CD8-positive, alpha-beta memory T cell (primary cell): ENCODE measurements around the gene MAP3K4. TPM values are rescaled to one million over a fixed set of nuclear protein-coding genes. Genes with fewer than 3 reads are reported as not detected.

ENCODE experiments used
- CTCF ChIA-PET: fragments of 350-600 bp; sonication (Branson Sonifier 250); formaldehyde crosslinking; loops from one replicate; lab custom pipeline; 2021; ENCODE audit warnings: antibody characterized with exemption; lab: Charles Lee
- POLR2A ChIA-PET: fragments of 350-600 bp; sonication (Branson Sonifier 250); formaldehyde crosslinking; loops from one replicate; lab custom pipeline; 2021; ENCODE audit warnings: antibody characterized with exemption; lab: Charles Lee
- DNase-seq, 5 donors: peaks; one replicate each; pipeline versions ENCODE4 v3.0.0 to v3.0.0-alpha.2; 2020 to 2022; ENCODE audit warnings: mixed read lengths in 1 of 5
- H3K27ac ChIP-seq: one replicate; pipeline ENCODE4 v1.7.0; 2013; ENCODE audit warnings: low read depth, mild to moderate bottlenecking, low read length, moderate library complexity
- H3K27me3 ChIP-seq: 2 replicates; pipeline ENCODE4 v1.7.0; 2013; ENCODE audit warnings: low read length, mild to moderate bottlenecking; ENCODE audit not compliant: insufficient read depth, poor library complexity, severe bottlenecking
- H3K36me3 ChIP-seq: 2 replicates; pipeline ENCODE4 v1.7.0; 2013; ENCODE audit warnings: mild to moderate bottlenecking, low read length, moderate library complexity; ENCODE audit not compliant: insufficient read depth
- H3K4me1 ChIP-seq: 2 replicates; pipeline ENCODE4 v1.7.0; 2013; ENCODE audit warnings: mild to moderate bottlenecking, low read length, moderate library complexity; ENCODE audit not compliant: insufficient read depth
- H3K4me3 ChIP-seq: 2 replicates; pipeline ENCODE4 v1.7.0; 2013; ENCODE audit warnings: mild to moderate bottlenecking, low read length
- H3K9me3 ChIP-seq: 2 replicates; pipeline ENCODE4 v1.7.0; 2013; ENCODE audit warnings: mild to moderate bottlenecking, low read length
- H3K27ac Mint-ChIP-seq, 8 donors: one replicate each; pipeline ENCODE4 v1.8.0; 2020 to 2021; ENCODE audit warnings: mixed read lengths in 8 of 8, mild to moderate bottlenecking in 6 of 8, inconsistent platforms in 3 of 8, moderate library complexity in 3 of 8
- H3K27me3 Mint-ChIP-seq, 2 donors: one replicate each; pipeline ENCODE4 v1.8.0; 2020 to 2021; ENCODE audit warnings: mixed read lengths in 2 of 2, mild to moderate bottlenecking in 1 of 2, moderate library complexity in 1 of 2
- H3K36me3 Mint-ChIP-seq, 3 donors: one replicate each; pipeline ENCODE4 v1.8.0; 2020 to 2021; ENCODE audit warnings: mixed read lengths in 3 of 3, inconsistent platforms in 1 of 3, mild to moderate bottlenecking in 1 of 3
- H3K4me1 Mint-ChIP-seq, 3 donors: one replicate each; pipeline ENCODE4 v1.8.0; 2020 to 2021; ENCODE audit warnings: mixed read lengths in 3 of 3, inconsistent platforms in 1 of 3, mild to moderate bottlenecking in 1 of 3
- H3K4me3 Mint-ChIP-seq, 7 donors: one replicate each; pipeline ENCODE4 v1.8.0; 2020 to 2021; ENCODE audit warnings: mixed read lengths in 7 of 7, mild to moderate bottlenecking in 6 of 7, moderate library complexity in 4 of 7, inconsistent platforms in 2 of 7
- H3K9me3 Mint-ChIP-seq, 5 donors: one replicate each; pipeline ENCODE4 v1.8.0; 2020 to 2022; ENCODE audit warnings: mixed read lengths in 5 of 5, mild to moderate bottlenecking in 3 of 5, moderate library complexity in 2 of 5, inconsistent platforms in 1 of 5
- polyA plus RNA-seq: library from polyadenylated mRNA; unstranded; fragments of 300-500 nt; fragmentation: Illumina TruSeq; gene quantifications from one replicate; pipeline ENCODE4 v1.2.3, GENCODE V29; 2021
- total RNA-seq, 2 experiments: library from RNA; stranded (reverse); gene quantifications; one replicate each; pipeline ENCODE4 v1.2.3, GENCODE V29; 2021

Gene MAP3K4
- total and polyA plus RNA-seq, 3 experiments from 2014 or later = 13.0 to 46.2 (median 43.5) TPM

DNA sequence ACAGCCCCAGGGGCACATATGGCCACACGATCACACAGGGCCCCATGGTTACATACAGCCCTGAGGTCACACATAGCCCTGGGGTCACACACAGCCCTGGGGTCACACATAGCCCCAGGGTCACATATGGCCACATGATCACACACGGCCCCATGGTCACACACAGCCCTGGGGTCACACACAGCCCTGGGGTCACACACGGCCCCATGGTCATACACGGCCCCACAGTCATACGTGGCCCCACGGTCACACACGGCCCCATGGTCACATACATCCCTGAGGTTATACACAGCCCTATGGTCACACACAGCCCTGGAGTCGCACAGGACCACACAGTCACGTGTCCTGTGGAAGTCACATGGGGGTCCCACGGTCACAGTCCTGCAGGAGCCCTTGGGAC, 162.2 kb downstream of the MAP3K4 start:
- Histone ChIP-seq H3K27me3 (no peaks in the 10 kb centered on the region), H3K36me3 (no peaks in the 10 kb centered on the region), H3K4me3 (no peak overlapping the region), H3K4me1 (no peaks in the 10 kb centered on the region), H3K27ac (no peak overlapping the region), H3K9me3 (no peaks in the 10 kb centered on the region)
- Mint-ChIP-seq H3K4me1 (no peaks in the 10 kb centered on the region), H3K27me3 (peaks cover 0 to 2% of the 10 kb centered on the region in 2 donors), H3K4me3 (no peak overlapping the region), H3K36me3 (peaks cover 9 to 16% (median 14%) of the 10 kb centered on the region in 3 donors), H3K9me3 (peaks cover 0 to 4% (median 0%) of the 10 kb centered on the region in 5 donors), H3K27ac (peak overlapping the region in 1 of 8 donors; percentile 32)
- no peak for DNase-seq
- ChIA-PET CTCF (no interaction called here), POLR2A (no interaction called here)

DNA sequence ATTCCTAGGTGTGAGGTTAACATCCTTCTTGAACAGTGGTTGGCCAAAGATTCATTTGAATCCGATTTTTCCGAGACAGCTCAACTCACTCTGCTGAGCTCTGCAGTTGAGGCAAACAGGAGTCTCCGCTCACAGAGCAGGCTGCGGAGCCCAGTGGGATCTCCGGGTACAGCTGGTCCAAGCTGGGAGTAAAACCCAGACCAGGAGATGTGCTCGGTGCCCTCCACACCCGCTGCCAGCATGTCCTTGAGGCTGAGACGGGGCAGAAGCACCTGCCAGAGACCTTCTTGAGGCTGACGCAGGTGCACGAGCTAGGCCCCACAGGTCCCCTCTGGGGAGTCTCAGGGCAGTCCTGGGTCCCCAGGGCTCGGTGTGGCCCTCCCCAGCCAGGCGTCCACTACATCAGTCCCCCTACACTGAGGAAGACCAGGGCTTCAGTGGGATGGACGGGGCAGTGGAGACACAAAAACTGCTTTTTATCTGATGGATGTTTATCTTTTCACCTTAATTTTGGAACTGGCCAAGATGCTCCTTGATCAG, 163.3 kb downstream of the MAP3K4 start:
- CTCF ChIA-PET = interaction anchor here (0.9 kb wide), 1 partner anchor 216 kb away, joined by 3 read pairs; no protein-coding TSS in a partner anchor
- POLR2A ChIA-PET = no interaction called here
- Mint-ChIP-seq H3K36me3 (peaks cover 9 to 16% (median 14%) of the 10 kb centered on the region in 3 donors), H3K9me3 (peaks cover 0 to 4% (median 0%) of the 10 kb centered on the region in 5 donors), H3K4me3 (no peak overlapping the region), H3K27me3 (peaks cover 0 to 2% of the 10 kb centered on the region in 2 donors), H3K27ac (peak overlapping the region in 1 of 8 donors; percentile 64), H3K4me1 (no peaks in the 10 kb centered on the region)
- Histone ChIP-seq H3K4me3 (no peak overlapping the region), H3K4me1 (no peaks in the 10 kb centered on the region), H3K9me3 (no peaks in the 10 kb centered on the region), H3K36me3 (no peaks in the 10 kb centered on the region), H3K27ac (no peak overlapping the region), H3K27me3 (no peaks in the 10 kb centered on the region)
- DNase-seq = no peak

DNA sequence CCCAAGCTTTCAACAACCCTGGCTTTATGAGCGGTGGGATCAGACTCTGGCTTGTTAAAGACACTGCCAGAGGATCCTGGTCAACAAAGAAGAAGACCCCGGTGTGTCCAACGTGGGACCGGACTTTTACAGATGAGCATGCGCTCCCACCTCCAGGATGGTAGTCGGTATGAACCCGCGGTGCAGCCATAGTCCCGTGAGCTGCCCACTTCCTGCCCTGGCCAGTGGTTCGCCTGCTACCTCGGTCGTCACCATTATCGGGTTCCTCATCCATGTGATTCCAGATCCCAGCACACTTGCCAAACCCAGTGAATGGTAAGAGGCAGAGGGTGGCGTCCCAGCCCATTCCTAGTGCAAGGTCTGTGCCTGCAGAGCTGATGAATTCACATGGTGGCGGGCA, 169.6 kb downstream of the MAP3K4 start:
- H3K9me3 ChIP-seq = no peaks in the 10 kb centered on the region
- Mint-ChIP-seq H3K9me3 (peaks cover 0 to 4% (median 0%) of the 10 kb centered on the region in 5 donors), H3K27me3 (peaks cover 0 to 2% of the 10 kb centered on the region in 2 donors), H3K27ac (no peak overlapping the region), H3K4me3 (no peak overlapping the region), H3K36me3 (peaks cover 20 to 29% (median 20%) of the 10 kb centered on the region in 3 donors), H3K4me1 (no peaks in the 10 kb centered on the region)
- POLR2A ChIA-PET = no interaction called here
- no peak for DNase-seq
- no peaks in the 10 kb centered on the region for H3K27me3 ChIP-seq
- no peaks in the 10 kb centered on the region for H3K4me1 ChIP-seq
- no peak overlapping the region for H3K27ac ChIP-seq
- CTCF ChIA-PET = no interaction called here
- no peaks in the 10 kb centered on the region for H3K36me3 ChIP-seq
- no peak overlapping the region for H3K4me3 ChIP-seq

DNA sequence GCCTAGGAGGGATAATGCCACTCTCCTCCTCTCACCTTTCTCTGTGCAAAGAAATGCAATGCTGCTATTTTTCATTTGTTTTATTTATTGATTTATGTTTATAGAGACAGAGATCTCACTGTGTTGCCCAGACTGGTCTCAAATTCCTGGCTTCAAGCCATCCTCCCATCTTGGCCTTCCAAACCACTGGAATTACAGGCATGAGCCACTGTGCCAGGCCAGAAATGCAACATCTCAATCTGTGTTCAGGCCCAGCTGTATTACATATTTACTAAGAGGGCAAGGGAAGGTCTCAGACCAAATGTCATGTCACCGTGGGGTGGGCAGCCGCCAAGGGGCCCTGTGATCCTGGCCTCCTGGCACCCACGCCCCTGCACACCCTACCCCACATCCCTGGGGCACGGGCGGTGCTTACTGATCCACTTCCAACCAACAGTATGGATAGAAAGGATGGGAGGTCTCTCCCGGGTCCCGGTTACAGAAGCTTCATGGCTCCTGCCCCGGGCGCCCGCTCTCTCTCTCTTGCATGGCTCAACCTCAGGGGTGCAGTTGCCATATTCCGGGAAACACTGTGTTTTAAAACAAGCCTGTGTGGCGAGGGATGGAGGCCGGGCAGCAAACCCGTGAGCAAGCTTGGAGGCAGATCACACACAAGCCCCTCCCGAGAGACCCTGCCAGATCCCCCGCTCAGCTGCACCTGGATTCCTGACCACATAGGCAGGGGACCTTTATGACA, 170.5 kb downstream of the MAP3K4 start:
- POLR2A ChIA-PET = no interaction called here
- DNase-seq = no peak
- Histone ChIP-seq H3K4me1 (no peaks in the 10 kb centered on the region), H3K27ac (no peak overlapping the region), H3K9me3 (no peaks in the 10 kb centered on the region), H3K27me3 (no peaks in the 10 kb centered on the region), H3K4me3 (no peak overlapping the region), H3K36me3 (no peaks in the 10 kb centered on the region)
- Mint-ChIP-seq H3K36me3 (peaks cover 17 to 25% (median 20%) of the 10 kb centered on the region in 3 donors), H3K27me3 (peaks cover 0 to 2% of the 10 kb centered on the region in 2 donors), H3K4me1 (no peaks in the 10 kb centered on the region), H3K9me3 (peaks cover 0 to 2% (median 0%) of the 10 kb centered on the region in 5 donors), H3K4me3 (no peak overlapping the region), H3K27ac (peak overlapping the region in 1 of 8 donors; percentile 40)
- CTCF ChIA-PET = no interaction called here

DNA sequence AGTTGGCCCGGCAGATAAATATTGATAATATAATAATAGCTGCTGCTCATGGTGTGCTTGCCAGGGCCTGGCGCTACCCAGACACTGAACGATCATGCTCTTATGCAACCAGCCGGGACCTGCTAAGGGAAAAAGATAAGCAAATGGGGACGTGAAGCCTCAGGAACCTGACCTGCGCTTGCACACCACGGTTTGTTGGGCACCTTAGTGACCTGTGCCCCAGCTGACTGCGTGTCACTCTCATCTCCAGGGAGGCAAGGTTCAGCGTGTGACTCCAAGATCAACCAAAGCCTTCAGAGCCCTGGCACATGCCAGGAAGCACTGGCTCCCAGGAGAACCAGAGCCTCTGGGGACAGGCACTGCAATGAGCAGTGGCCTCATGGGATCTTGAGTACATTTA, 171.2 kb downstream of the MAP3K4 start:
- Histone ChIP-seq H3K27me3 (no peaks in the 10 kb centered on the region), H3K4me1 (no peaks in the 10 kb centered on the region), H3K36me3 (no peaks in the 10 kb centered on the region), H3K9me3 (no peaks in the 10 kb centered on the region), H3K4me3 (no peak overlapping the region), H3K27ac (no peak overlapping the region)
- ChIA-PET POLR2A (no interaction called here), CTCF (no interaction called here)
- Mint-ChIP-seq H3K4me3 (no peak overlapping the region), H3K9me3 (peaks cover 0 to under 1% (median 0%) of the 10 kb centered on the region in 5 donors), H3K27ac (no peak overlapping the region), H3K4me1 (no peaks in the 10 kb centered on the region), H3K36me3 (peaks cover 16 to 20% (median 20%) of the 10 kb centered on the region in 3 donors), H3K27me3 (peaks cover 0 to 2% of the 10 kb centered on the region in 2 donors)
- no peak for DNase-seq

DNA sequence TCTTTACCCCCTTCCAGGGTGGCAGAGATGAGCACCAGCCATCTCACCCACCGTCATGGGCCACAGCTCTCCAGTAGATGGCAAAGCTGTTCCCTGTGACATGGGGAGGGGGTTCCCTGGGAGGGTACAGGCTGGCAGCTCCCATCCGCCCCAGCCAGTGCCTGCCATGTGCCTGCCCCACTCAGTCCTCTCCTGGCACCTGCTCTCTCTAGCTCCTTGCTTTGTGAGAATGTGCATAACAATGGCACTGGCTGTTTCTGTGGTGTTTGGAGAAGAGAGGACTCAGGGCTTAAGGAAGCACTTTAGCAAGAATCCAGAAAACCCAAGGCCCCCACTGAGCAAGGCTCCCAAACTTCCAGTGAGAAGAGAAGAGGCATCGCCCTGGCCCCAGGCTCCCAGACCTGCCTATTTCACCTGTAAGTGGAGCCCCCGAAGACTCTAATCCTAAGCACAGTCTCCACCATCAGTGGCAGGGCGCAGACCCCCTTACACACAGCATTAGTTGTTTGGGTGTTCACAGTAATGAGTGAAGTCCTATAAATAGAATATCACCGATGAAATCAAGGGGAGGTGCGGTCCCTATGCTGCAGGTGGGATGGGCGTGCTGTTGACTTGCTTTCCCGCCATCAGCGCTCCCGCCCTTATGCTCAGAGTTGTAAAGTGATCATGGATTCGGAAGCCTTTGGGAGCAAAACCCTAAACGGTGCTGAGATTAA, 172.1 kb downstream of the MAP3K4 start:
- H3K9me3 ChIP-seq = no peaks in the 10 kb centered on the region
- Mint-ChIP-seq H3K4me3 (no peak overlapping the region), H3K27me3 (peaks cover 0 to 2% of the 10 kb centered on the region in 2 donors), H3K36me3 (peaks cover 12 to 18% (median 13%) of the 10 kb centered on the region in 3 donors), H3K4me1 (no peaks in the 10 kb centered on the region), H3K9me3 (no peaks in the 10 kb centered on the region), H3K27ac (no peak overlapping the region)
- H3K36me3 ChIP-seq = no peaks in the 10 kb centered on the region
- no peak for DNase-seq
- no peak overlapping the region for H3K27ac ChIP-seq
- H3K4me1 ChIP-seq = no peaks in the 10 kb centered on the region
- ChIA-PET CTCF (no interaction called here), POLR2A (no interaction called here)
- no peaks in the 10 kb centered on the region for H3K27me3 ChIP-seq
- H3K4me3 ChIP-seq = no peak overlapping the region

DNA sequence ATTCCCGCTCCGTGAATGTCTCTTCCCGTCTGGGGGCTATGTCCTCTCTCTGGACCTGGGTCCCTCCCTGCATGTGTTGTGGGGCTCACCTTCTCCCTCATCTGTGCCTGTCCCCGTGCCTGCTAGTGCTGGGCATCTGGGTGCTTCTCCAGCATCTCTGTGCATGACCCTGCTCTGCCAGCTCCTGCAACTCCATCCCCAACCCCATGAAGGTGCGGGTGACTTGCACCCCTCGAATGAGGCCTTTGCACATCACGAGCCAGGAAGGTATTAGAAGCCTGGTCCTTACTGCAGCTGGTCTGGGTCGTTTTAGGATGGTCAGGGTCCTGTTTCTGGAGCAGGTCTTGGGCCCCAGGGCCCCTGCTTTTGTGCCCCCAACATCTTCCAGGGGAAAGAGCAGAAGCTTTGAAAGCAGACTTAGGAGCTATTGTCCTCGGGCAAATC, 172.6 kb downstream of the MAP3K4 start:
- Histone ChIP-seq H3K27me3 (no peaks in the 10 kb centered on the region), H3K9me3 (no peaks in the 10 kb centered on the region), H3K36me3 (no peaks in the 10 kb centered on the region), H3K4me1 (no peaks in the 10 kb centered on the region), H3K27ac (no peak overlapping the region), H3K4me3 (no peak overlapping the region)
- ChIA-PET POLR2A (no interaction called here), CTCF (no interaction called here)
- Mint-ChIP-seq H3K4me1 (no peaks in the 10 kb centered on the region), H3K27me3 (peaks cover 0 to 3% of the 10 kb centered on the region in 2 donors), H3K9me3 (no peaks in the 10 kb centered on the region), H3K27ac (no peak overlapping the region), H3K36me3 (peaks cover 12 to 18% (median 13%) of the 10 kb centered on the region in 3 donors), H3K4me3 (no peak overlapping the region)
- no peak for DNase-seq

DNA sequence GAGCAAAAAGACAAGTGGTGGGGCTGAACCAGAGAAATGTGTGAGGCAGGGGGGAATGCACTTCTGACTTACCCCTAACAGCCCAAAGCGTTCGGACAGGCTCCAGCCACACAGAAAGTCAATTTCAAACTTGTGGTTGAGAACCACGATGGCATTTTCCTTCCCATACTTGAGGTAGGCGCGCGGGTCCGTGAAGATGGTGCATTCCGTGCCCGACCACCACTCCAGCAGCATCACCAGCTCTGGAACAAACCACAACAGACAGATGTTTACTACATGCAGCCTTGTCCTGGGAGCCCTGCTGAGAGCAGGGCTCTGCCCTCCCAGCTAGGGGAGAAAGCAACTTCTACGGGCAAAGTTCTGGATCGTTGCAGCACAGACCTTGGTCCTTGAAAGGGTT, 174.6 kb downstream of the MAP3K4 start:
- Mint-ChIP-seq H3K4me3 (no peak overlapping the region), H3K4me1 (peaks cover 0 to 5% (median 0%) of the 10 kb centered on the region in 3 donors), H3K27me3 (peaks cover 0 to 2% of the 10 kb centered on the region in 2 donors), H3K9me3 (no peaks in the 10 kb centered on the region), H3K36me3 (peaks cover 12 to 17% (median 15%) of the 10 kb centered on the region in 3 donors), H3K27ac (peak overlapping the region in 1 of 8 donors; percentile 56)
- no peak overlapping the region for H3K4me3 ChIP-seq
- H3K4me1 ChIP-seq = no peaks in the 10 kb centered on the region
- H3K27me3 ChIP-seq = no peaks in the 10 kb centered on the region
- DNase-seq = no peak
- no peaks in the 10 kb centered on the region for H3K9me3 ChIP-seq
- no peaks in the 10 kb centered on the region for H3K36me3 ChIP-seq
- ChIA-PET POLR2A (no interaction called here), CTCF (interaction anchor here (1.3 kb wide), 1 partner anchor 11 kb away, joined by 3 read pairs; no protein-coding TSS in a partner anchor)
- H3K27ac ChIP-seq = no peak overlapping the region
